Stimulated activated CD4-positive, alpha-beta T cell treated with anti-CD3 and anti-CD28 coated beads, Interleukin-4, amount 100 ng/mL, for 1 hour (primary cell): ENCODE results near the gene TEAD1.

Experiments used
- DNase-seq: peaks from one replicate; pipeline ENCODE4 v3.0.0-alpha.2; 2020

Gene TEAD1

DNA sequence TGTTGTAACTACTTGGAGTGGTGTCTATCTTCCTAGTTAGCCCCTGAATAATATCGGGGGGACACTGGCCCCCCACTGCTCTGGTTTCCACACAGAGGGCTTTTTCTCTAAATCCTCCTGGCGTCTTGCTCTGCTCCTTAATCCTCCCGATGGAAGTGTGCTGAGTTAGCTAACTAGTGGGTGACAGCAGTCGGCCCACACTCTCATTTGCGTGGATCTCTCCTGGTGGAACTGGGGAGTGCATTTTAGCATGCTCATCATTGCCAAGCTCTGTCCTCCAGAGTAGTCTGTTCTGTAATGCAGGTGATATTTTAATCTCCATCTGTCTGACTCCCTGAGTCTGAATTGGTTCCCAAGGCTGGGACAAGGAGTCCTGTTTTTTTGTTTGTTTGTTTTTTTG is 288.8 kb downstream of the TEAD1 start:
- no peak for DNase-seq

- DNase-seq, result peak; percentile 63
These were observed 289.7 kb downstream of the TEAD1 start for GRCh38 chr11:12963792-12964536.

DNA sequence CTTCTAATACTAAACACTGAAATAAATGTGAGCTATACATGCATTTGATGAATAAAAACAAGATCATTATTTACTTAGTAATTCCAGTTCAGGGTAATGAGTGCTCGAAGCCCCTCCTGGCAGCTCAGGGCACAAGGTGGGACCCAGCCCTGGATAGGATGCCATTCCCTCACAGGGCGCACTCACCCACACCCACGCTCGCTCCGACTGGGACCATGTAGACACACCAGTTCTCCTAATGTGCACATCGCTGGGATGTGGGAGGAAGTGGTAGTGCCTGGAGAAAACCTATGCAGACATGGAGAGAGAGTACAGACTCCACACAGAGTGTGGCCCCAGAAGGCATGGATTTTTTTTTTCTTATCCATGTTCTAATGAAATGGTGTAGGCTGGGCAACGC is 290.4 kb downstream of the TEAD1 start:
- DNase-seq, result no peak

GRCh38 chr11:12966002-12966401 is 291.8 kb downstream of the TEAD1 start:
- DNase-seq, result no peak

DNA sequence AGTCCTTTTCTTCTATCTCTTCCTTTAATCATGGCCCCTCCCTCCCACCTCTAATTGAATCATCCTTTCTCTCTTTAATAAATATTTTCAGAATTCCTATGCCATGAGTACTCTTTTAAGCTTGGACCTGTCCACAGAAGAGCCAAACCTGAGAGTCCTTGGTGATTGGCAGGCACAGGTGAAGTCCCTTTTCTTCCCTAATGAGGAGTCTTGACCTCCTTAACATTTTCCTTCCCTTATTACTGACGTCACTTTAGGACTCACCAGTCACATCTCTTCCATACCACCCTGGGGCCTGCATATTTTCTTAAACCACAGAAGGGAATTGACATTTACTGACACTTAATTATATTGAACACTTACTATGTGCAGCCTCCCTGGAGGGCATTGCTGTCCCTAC is 293.9 kb downstream of the TEAD1 start:
- no peak for DNase-seq

DNA sequence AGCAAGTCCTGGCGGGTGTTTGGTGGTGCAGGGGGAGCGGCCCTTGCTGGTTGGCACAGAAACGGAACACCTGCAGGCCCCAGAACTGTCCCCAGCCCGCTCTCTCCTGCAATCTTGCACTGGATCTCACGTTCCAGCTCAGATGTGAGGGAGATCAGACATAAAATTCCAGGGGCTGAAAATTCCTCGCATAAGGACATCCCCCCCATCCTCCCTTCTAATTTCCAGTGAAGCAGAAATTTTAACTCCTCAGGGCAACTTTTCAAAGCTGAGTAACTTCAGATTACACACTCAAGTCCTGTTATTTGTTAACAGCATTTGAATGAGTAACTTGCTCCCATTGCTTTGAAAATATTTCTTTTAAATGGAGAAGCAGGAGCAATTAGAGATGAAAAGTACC is 294.6 kb downstream of the TEAD1 start:
- no peak for DNase-seq

DNA sequence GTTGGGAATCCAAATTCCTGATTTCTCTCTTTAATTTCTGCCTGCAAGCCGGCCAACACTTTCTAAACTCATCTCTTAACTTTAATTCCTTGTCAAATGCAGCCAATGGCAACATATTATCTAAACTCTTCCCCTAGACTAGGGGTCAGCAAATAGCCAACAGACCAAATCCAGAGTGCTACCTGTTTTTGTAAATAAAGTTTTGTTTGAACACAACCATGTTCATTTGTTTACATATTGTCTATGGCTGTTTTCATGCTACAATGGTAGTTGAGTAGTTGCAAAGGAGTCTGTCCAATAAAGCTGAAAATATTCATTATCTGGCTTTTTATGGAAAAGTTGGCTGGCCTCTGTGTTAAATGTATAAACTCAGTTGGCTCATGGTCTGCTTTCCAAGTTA is 297.7 kb downstream of the TEAD1 start:
- DNase-seq, result no peak

DNA sequence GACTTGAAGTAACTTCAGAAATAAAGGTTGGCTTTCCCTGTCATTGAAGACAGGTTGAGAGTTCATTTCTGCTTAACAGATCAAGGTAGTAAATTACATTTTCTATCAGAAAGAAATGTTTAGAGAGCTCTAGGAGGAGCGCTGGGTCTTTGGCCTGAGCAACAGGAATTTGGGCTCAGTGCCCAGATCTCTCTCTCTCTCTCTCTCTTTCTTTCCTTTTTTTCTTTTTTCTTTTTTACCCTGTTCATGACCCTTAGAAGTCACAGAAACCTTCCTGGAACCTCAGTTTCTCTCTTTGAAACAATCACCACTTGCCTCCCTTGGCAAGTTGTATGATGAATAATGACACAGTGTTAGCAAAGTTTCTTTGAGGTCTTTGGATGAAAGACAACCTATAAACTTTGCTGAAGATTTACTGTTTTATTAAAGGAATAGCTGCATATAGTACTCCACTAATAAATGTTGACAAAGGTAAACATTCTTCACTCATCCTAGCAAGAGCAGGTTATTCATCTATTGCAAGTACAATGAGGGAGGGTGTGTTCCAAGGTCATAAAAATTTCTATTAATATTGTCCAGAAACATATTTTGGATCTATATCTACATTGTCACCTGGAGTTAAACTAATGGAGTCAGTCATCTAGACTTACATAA is 299.4 kb downstream of the TEAD1 start:
- DNase-seq, result no peak

DNA sequence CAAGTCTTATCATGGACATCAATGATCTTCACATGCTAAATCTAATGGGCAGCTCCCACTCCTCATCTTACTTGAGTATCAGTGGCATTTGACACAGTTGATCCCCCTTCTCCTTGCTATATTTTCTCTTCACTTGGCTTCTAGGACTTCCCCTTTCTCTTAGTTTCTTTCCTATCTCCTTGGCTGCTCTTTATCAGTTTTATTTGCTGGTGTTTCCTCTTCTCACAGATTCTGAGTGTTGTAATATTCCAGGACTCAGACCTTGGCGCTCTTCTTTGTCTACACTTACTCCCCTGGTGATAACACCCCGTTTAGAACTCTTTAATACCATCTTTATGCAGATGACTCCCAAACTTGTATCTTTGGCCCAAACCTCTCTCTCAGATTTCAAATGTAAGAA is 301.0 kb downstream of the TEAD1 start:
- DNase-seq, result no peak

- DNase-seq, result no peak
These were observed 305.9 kb downstream of the TEAD1 start for GRCh38 chr11:12979928-12980689.

- DNase-seq, result no peak
These were observed 307.7 kb downstream of the TEAD1 start for GRCh38 chr11:12981676-12982522.

DNA sequence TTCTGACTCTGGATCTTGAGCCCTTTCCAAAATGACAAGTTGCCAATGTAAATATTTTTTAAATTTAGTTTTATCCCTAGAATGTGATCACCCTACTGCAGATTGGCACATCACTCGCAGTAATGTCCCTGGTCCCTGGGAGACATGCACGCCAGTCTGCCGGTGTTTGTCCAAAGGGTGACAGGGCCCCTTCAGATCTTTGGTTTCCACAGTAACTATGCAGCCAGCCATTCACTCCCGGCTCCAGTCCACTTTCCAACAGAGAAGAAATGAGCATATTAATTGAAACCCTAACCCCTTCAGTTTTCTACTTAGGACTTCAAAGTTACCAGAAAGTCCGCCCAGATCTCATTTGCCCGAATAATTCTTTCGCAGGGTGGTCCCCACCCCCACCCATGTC is 309.1 kb downstream of the TEAD1 start:
- no peak for DNase-seq

DNA sequence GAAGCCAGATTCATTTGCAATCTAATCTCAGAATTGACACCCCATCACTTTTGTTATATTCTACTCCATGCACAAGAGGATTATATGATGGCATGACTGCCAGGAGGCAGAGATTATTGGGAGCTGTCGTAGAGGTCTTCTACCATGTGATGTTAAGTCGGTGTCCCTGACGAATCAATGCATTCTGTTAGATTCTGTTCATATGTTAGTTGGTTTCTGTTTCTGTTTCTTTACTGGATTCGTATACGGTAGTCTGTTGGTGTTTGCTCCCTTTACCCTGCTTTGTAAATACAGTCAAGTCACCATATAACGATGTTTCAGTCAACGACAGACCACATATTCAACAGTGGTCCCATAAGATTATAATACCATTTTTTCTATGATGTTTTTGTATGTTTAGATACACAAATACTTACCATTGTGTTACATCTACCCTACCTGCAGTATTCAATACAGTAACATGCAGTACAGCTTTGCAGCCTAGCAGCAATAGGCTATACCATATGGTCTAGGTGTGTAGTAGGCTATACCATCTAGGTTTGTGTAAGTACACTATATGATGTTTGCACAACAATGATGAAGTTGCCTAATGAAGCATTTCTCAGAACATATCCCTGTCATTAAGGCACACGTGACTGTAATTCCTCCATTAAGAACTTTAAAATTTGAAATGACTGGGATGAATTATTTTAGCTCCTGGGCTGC is 312.1 kb downstream of the TEAD1 start:
- no peak for DNase-seq

- DNase-seq, result no peak
These were observed 315.4 kb downstream of the TEAD1 start for GRCh38 chr11:12989428-12990161.

GRCh38 chr11:12990162-12990480 is 315.9 kb downstream of the TEAD1 start:
- DNase-seq, result no peak

- no peak for DNase-seq
These were observed 317.2 kb downstream of the TEAD1 start for GRCh38 chr11:12991426-12991825.

- DNase-seq, result no peak
These were observed 319.4 kb downstream of the TEAD1 start for GRCh38 chr11:12993626-12994025.
